Measurements from ENCODE around the gene ZNF772. TPM values are rescaled to one million over a fixed set of nuclear protein-coding genes. Genes with fewer than 3 reads are reported as not detected.
A peak's percentile ranks its signal among the peaks of the same experiment; 100 is the strongest.

The ZNF772 gene
- total and polyA plus RNA-seq, 2 of the 8 experiments (the other 6 are each of a cell fraction or from before 2014, with no cell fraction given), result 4.0 to 15.2 TPM

DNA sequence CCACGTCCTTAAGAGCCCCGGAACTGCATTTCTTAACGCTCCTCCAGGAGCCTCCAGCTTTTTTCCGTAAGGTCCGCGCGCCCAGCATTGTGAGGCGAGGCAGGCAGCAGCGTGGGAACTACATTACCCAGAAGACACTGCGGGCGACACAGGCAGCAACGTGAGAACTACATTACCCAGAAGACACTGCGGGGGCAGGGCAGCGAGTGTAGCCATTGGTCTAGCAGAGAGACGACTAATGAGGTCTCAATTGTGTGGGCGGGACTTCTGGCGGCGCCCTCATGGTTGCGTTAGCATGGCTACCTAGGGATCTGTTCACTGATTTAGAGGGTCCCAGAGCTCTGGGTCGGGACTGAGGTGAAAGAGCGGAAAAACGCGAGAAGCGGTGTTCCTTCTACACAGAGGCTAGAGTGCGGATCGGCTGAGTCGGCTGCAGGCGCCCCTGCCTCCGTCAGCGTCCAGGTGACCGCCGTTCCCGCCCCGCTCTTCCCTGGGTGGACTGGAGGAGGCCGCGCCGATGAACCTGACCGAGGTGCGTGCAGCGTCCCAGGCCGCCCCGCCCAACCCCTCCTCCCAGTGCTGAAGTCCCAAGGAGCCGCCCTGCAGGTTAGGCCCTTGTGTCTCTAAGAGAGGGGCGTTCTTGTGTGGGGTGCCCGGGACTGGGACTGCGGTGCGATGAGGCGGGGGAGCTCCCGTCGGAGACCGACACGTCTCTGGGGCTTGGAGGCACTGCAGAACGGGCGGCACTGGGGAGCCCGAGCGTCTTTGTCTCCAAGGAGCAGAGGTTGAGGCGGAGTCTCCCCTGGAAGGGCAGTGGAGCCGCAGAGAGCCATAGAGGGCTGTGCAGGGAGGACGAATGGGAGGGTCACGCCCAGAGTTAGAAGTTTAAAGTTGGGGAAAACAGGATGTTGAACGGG, 42.0 kb downstream of the ZNF772 start, which contains the start of gene ZNF749:
ZNF749 (plus strand) TSS at position 264 of the 917 bp plus-strand sequence; CDS start at position 518, 254 bp downstream.
- FAIRE-seq, result peak; percentile 96
- WGBS, 2 experiments (ENCODE audit: extremely low coverage in 1 of 2, insufficient coverage in 1 of 2, insufficient read length in 1 of 2, insufficient replicate concordance in 2 of 2, low coverage in 1 of 2, low lambda C conversion rate in 2 of 2, missing lambda C conversion rate in 1 of 2), result 2% methylated on average over 49 of the region's 61 CpGs; no CpG with 5 or more reads in 1 of the 2 experiments
- CTCF ChIA-PET (ENCODE audit: partially characterized antibody), result interaction anchor here (0.7 to 3.6 kb wide), 5 partner anchors 8 to 52 kb away, joined by 3 to 10 read pairs (median 3); partner anchors contain the start of genes ZNF419 and ZNF772
- TF ChIP-seq SP1 (IDR thresholded peaks at IDR 0.05; ENCODE audit: low read depth, low read length) (peak; percentile 70), TBP (IDR thresholded peaks at IDR 0.05; ENCODE audit: low read depth, low read length) (peak; percentile 72), HDAC6 (IDR thresholded peaks at IDR 0.05; ENCODE audit: low read depth, low read length) (no peak), TAF1 (IDR thresholded peaks at IDR 0.05; ENCODE audit: low read depth, low read length) (peak; percentile 86), ASH2L (IDR thresholded peaks at IDR 0.05; ENCODE audit: low read length) (peak; percentile 75), CREB1 (IDR thresholded peaks at IDR 0.05) (peak; percentile 87), JUN (IDR thresholded peaks at IDR 0.05; ENCODE audit: low read depth, low read length) (no peak), POLR2AphosphoS5 (IDR thresholded peaks at IDR 0.05; ENCODE audit: low read depth, low read length) (peak; percentile 77)
- TF ChIP-seq, protein P1, sequence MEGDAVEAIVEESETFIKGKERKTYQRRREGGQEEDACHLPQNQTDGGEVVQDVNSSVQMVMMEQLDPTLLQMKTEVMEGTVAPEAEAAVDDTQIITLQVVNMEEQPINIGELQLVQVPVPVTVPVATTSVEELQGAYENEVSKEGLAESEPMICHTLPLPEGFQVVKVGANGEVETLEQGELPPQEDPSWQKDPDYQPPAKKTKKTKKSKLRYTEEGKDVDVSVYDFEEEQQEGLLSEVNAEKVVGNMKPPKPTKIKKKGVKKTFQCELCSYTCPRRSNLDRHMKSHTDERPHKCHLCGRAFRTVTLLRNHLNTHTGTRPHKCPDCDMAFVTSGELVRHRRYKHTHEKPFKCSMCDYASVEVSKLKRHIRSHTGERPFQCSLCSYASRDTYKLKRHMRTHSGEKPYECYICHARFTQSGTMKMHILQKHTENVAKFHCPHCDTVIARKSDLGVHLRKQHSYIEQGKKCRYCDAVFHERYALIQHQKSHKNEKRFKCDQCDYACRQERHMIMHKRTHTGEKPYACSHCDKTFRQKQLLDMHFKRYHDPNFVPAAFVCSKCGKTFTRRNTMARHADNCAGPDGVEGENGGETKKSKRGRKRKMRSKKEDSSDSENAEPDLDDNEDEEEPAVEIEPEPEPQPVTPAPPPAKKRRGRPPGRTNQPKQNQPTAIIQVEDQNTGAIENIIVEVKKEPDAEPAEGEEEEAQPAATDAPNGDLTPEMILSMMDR (IDR thresholded peaks at IDR 0.05; ENCODE audit: control extremely low read depth in 1 of 3, insufficient read depth in 1 of 3, low read depth in 1 of 3, low read length in 3 of 3), result no peak; a peak in 1 of 4 replicates

More for the DNA sequence above, 42.0 kb downstream of the ZNF772 start, which contains the start of gene ZNF749:
- Histone ChIP-seq H2BK12ac (ENCODE audit: low read depth, low read length) (peak within 1 kb of the TSS; percentile 13; the same call in 1 of the 2 replicates), H2BK120ac (replicated peaks; ENCODE audit: low read depth, low read length) (no peak within 1 kb of the TSS), H3K79me1 (ENCODE audit: low read depth, low read length) (peaks cover 17% of the 10 kb centered on the region), H3K23ac (ENCODE audit: insufficient read length) (no peak within 1 kb of the TSS), H3K4ac (replicated peaks; ENCODE audit: insufficient read length, low read depth, low read length) (peak within 1 kb of the TSS; percentile 40), H3K9me3 (ENCODE audit: insufficient read depth in 2 of 2, low read depth in 1 of 2, low read length in 1 of 2) (no peaks in the 10 kb centered on the region; a peak in 1 of 4 replicates), H3K27ac (ENCODE audit: low read depth, low read length) (peak within 1 kb of the TSS; percentile 88), H3K36me3 (ENCODE audit: control insufficient read depth in 2 of 4, insufficient read depth in 4 of 4, low read length in 3 of 4) (peaks cover 0 to 5% (median 3%) of the 10 kb centered on the region in 4 experiments; a peak in 2 of 8 replicates), H2AFZ (ENCODE audit: low read length) (peak within 1 kb of the TSS; percentile 52; the same call in 1 of the 2 replicates), H3K23me2 (ENCODE audit: low read depth, low read length) (peaks cover 4% of the 10 kb centered on the region), H3K4me2 (ENCODE audit: insufficient read depth in 1 of 2, low read depth in 2 of 2, low read length in 2 of 2) (peak within 1 kb of the TSS; percentile 85 to 89), H4K91ac (replicated peaks; ENCODE audit: insufficient read length, low read length) (peak within 1 kb of the TSS; percentile 8), H4K8ac (ENCODE audit: extremely low read depth, insufficient read depth, low read length) (peak within 1 kb of the TSS; percentile 88; the same call in 1 of the 2 replicates), H3K4me3 (ENCODE audit: extremely low read depth in 1 of 4, insufficient read depth in 2 of 4, low read depth in 3 of 4, low read length in 4 of 4) (peak within 1 kb of the TSS; percentile 75 to 89 (median 81)), H3K27me3 (replicated peaks in 1 of 4; ENCODE audit: control insufficient read depth in 3 of 4, extremely low read depth in 1 of 4, insufficient read depth in 3 of 4, low read length in 3 of 4) (no peaks in the 10 kb centered on the region), H4K20me1 (replicated peaks in 1 of 2; ENCODE audit: control insufficient read depth in 1 of 2, insufficient read depth in 2 of 2, low read length in 2 of 2) (peaks cover 0 to 10% of the 10 kb centered on the region in 2 experiments), H3K14ac (ENCODE audit: insufficient read length) (no peak within 1 kb of the TSS), H2BK15ac (ENCODE audit: low read length) (0 out of 2 replicates have a peak within 1 kb of the TSS, but pooled peaks have one; percentile 54), H3K4me1 (replicated peaks in 1 of 4; ENCODE audit: control insufficient read depth in 3 of 4, insufficient read depth in 4 of 4, low read length in 3 of 4) (peaks cover 0 to 7% (median under 1%) of the 10 kb centered on the region in 4 experiments; a peak in 2 of 7 replicates), H3K9ac (replicated peaks in 1 of 4; ENCODE audit: extremely low read depth in 1 of 4, low read depth in 3 of 4, low read length in 3 of 4) (peak within 1 kb of the TSS; percentile 79 to 94 (median 92)), H2AK5ac (ENCODE audit: low read depth, low read length) (no peak within 1 kb of the TSS), H3K56ac (replicated peaks; ENCODE audit: insufficient read length, low read depth, low read length) (peak within 1 kb of the TSS; percentile 67), H4K5ac (ENCODE audit: insufficient read length, low read depth, low read length) (peak within 1 kb of the TSS; percentile 55), H3K79me2 (ENCODE audit: control insufficient read depth in 1 of 2, insufficient read depth in 2 of 2, low read length in 2 of 2) (peaks cover 20 to 46% of the 10 kb centered on the region in 2 experiments), H3K18ac (ENCODE audit: extremely low read depth, low read length) (peak within 1 kb of the TSS; percentile 93), H2BK5ac (ENCODE audit: low read depth, low read length) (peak within 1 kb of the TSS; percentile 79), H2BK20ac (ENCODE audit: low read length) (no peak within 1 kb of the TSS)
- peak; percentile 95 to 97 for DNase-seq (ENCODE audit: low read depth in 1 of 2, low spot score in 2 of 2)
- POLR2A ChIA-PET (ENCODE audit: partially characterized antibody), result interaction anchor here (0.8 to 7.0 kb wide), 30 partner anchors 10 to 475 kb away, joined by 3 to 49 read pairs (median 4); partner anchors contain the start of genes TRAPPC2B, ZNF154, ZNF17 and ZNF419

Data from H1 (cell line).